Kidney (tissue), 14 donors: Measurements from ENCODE around the gene SEC63. TPM values are rescaled to one million over a fixed set of nuclear protein-coding genes. Genes with fewer than 3 reads are reported as not detected.

Experiments
- DNase-seq, 5 donors: peaks; one replicate each; pipeline ENCODE4 v3.0.0-alpha.2; 2013 to 2020
- FAIRE-seq: peaks from 2 replicates; lab custom pipeline; 2012; peaks lifted over from hg19 to GRCh38; lab: Jason Lieb, UNC
- H3K27ac ChIP-seq, 2 donors: one replicate each; pipeline ENCODE4 v1.7.0; 2013; ENCODE audit warnings: low read depth in 2 of 2, low read length in 2 of 2, inconsistent platforms in 1 of 2
- H3K27me3 ChIP-seq: one replicate; pipeline ENCODE4 v1.7.1; 2013; ENCODE audit warnings: low read length, inconsistent platforms; ENCODE audit not compliant: control insufficient read depth, insufficient read depth
- H3K36me3 ChIP-seq, 3 donors: one replicate each; pipeline versions ENCODE4 v1.7.0 to v1.7.1; 2013; ENCODE audit warnings: low read length in 3 of 3, control low read depth in 1 of 3, inconsistent platforms in 1 of 3; ENCODE audit not compliant: insufficient read depth in 3 of 3, control insufficient read depth in 2 of 3
- H3K4me1 ChIP-seq, 3 donors: one replicate each; pipeline versions ENCODE4 v1.7.0 to v1.7.1; 2013; ENCODE audit warnings: low read length in 3 of 3, inconsistent platforms in 1 of 3, low read depth in 1 of 3; ENCODE audit not compliant: control insufficient read depth in 2 of 3, insufficient read depth in 2 of 3
- H3K4me3 ChIP-seq, 3 donors: one replicate each; pipeline versions ENCODE4 v1.7.0 to v1.8.1; 2013; ENCODE audit warnings: low read length in 3 of 3, control low read depth in 1 of 3, inconsistent platforms in 1 of 3
- H3K9ac ChIP-seq, 3 donors: one replicate each; pipeline versions ENCODE4 v1.7.0 to v1.7.1; 2013; ENCODE audit warnings: low read length in 3 of 3, control low read depth in 1 of 3, inconsistent platforms in 1 of 3
- H3K9me3 ChIP-seq, 3 donors: one replicate each; pipeline versions ENCODE4 v1.7.0 to v1.7.1; 2013; ENCODE audit warnings: low read length in 3 of 3, control low read depth in 1 of 3, inconsistent platforms in 1 of 3; ENCODE audit not compliant: control insufficient read depth in 2 of 3, insufficient read depth in 1 of 3
- CTCF ChIP-seq: IDR thresholded peaks from 3 replicates; pipeline ENCODE4 v1.5.1; 2012; ENCODE audit warnings: mild to moderate bottlenecking, moderate library complexity, borderline replicate concordance; ENCODE audit not compliant: insufficient read depth; ENCODE audit errors: extremely low read depth
- intact Hi-C: fragments of 100-400 bp; cut with DNase I; formaldehyde crosslinking; loops from one replicate; pipeline ENCODE4 v1.11.1; 2022
- polyA plus RNA-seq: library from polyadenylated mRNA; stranded (reverse); fragments of 350-450 nt; fragmentation: Illumina TruSeq; extraction: RNeasy Lipid Tissue Mini Kit (QIAGEN cat#74804); gene quantifications from one replicate; pipeline ENCODE4 v1.2.3, GENCODE V29; 2014; ENCODE audit warnings: low read depth, low replicate concordance; ENCODE audit not compliant: insufficient read depth
- total RNA-seq: library from RNA; stranded (reverse); fragmentation: NEBNext Ultra II Directional; extraction: Animal tissue kit (Norgen Biotek cat#: 25700); gene quantifications from one replicate; pipeline ENCODE4 v1.2.1, GENCODE V29; 2021
- donor health status: control.
- donor health status: control.
- donor health status: control.
- donor health status: control.
- donor health status: control.
- donor health status: DM: yes; HTN: yes; CAD: no.
- donor health status: Normal renal cell carcinoma (clear cell type).

SEC63 gene
- total and polyA plus RNA-seq, 2 donors from 2014 or later: 31.4 to 88.8 TPM

- no peak for FAIRE-seq
- intact Hi-C loops: no loop called here
- Histone ChIP-seq H3K9ac (no peak overlapping the region), H3K36me3 (no peaks in the 10 kb centered on the region), H3K4me1 (no peaks in the 10 kb centered on the region), H3K9me3 (no peaks in the 10 kb centered on the region), H3K27ac (no peak overlapping the region), H3K27me3 (no peaks in the 10 kb centered on the region), H3K4me3 (no peak overlapping the region)
- no peak for TF ChIP-seq CTCF
- no peak for DNase-seq
Observed at GRCh38 chr6:107985701-107986100, 27.7 kb upstream of the SEC63 start.

GRCh38 chr6:107983811-107984210 is 25.8 kb upstream of the SEC63 start:
- Histone ChIP-seq H3K36me3 (no peaks in the 10 kb centered on the region), H3K9me3 (no peaks in the 10 kb centered on the region), H3K27me3 (no peaks in the 10 kb centered on the region), H3K9ac (no peak overlapping the region), H3K4me3 (no peak overlapping the region), H3K27ac (no peak overlapping the region), H3K4me1 (no peaks in the 10 kb centered on the region)
- TF ChIP-seq CTCF: no peak
- no peak for FAIRE-seq
- no peak for DNase-seq
- intact Hi-C loops: no loop called here

GRCh38 chr6:107982486-107982885 is 24.5 kb upstream of the SEC63 start:
- Histone ChIP-seq H3K9ac (no peak overlapping the region), H3K27ac (no peak overlapping the region), H3K27me3 (no peaks in the 10 kb centered on the region), H3K4me1 (no peaks in the 10 kb centered on the region), H3K9me3 (no peaks in the 10 kb centered on the region), H3K36me3 (no peaks in the 10 kb centered on the region), H3K4me3 (no peak overlapping the region)
- TF ChIP-seq CTCF: no peak
- intact Hi-C loops: no loop called here
- no peak for FAIRE-seq
- DNase-seq: no peak

- no peaks in the 10 kb centered on the region for H3K36me3 ChIP-seq
- H3K27me3 ChIP-seq: no peaks in the 10 kb centered on the region
- no peaks in the 10 kb centered on the region for H3K9me3 ChIP-seq
- H3K4me1 ChIP-seq: no peaks in the 10 kb centered on the region
- H3K27ac ChIP-seq: no peak overlapping the region
- DNase-seq (no peak), FAIRE-seq (no peak)
- H3K9ac ChIP-seq: no peak overlapping the region
- intact Hi-C loops: no loop called here
- TF ChIP-seq CTCF: no peak
- no peak overlapping the region for H3K4me3 ChIP-seq
Observed at GRCh38 chr6:107981695-107982094, 23.7 kb upstream of the SEC63 start.
